ENCODE measurements around the gene ABTB2.

DNA sequence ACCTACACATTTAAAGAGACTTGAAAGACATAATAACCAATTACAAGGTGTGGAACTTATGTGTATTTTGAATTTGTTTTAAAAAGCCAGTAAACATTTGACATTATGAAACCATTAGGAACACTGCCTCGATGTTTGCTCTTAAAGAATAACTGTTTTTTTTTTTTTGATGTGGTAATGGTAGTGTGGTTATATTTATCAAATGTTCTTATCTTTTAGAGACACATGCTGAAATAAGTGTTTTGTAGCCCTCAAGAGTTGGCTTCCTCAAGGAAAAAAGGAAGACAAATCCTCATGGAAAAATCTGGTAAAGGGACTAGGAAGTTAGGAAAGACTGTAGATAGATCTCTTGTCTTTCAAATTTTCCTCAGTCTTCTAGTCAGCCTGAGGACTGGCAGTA lies 2.2 kb upstream of the ABTB2 start:
- TF ChIP-seq, protein P1, sequence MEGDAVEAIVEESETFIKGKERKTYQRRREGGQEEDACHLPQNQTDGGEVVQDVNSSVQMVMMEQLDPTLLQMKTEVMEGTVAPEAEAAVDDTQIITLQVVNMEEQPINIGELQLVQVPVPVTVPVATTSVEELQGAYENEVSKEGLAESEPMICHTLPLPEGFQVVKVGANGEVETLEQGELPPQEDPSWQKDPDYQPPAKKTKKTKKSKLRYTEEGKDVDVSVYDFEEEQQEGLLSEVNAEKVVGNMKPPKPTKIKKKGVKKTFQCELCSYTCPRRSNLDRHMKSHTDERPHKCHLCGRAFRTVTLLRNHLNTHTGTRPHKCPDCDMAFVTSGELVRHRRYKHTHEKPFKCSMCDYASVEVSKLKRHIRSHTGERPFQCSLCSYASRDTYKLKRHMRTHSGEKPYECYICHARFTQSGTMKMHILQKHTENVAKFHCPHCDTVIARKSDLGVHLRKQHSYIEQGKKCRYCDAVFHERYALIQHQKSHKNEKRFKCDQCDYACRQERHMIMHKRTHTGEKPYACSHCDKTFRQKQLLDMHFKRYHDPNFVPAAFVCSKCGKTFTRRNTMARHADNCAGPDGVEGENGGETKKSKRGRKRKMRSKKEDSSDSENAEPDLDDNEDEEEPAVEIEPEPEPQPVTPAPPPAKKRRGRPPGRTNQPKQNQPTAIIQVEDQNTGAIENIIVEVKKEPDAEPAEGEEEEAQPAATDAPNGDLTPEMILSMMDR (conservative IDR thresholded peaks at IDR 0.05; ENCODE audit: low read length) = no peak
- TF ChIP-seq EZH2phosphoT487 (IDR thresholded peaks at IDR 0.05; ENCODE audit: borderline replicate concordance, low read depth, low read length) = no peak
